Measurements from ENCODE around the gene CGB1.

Gene CGB1

GRCh38 chr19:49071860-49072547 lies 35.3 kb upstream of the CGB1 start:
- Histone ChIP-seq H3K9ac (ENCODE audit: low read length) (no peak overlapping the region), H3K9me2 (replicated peaks; ENCODE audit: insufficient read depth, low read length) (no peaks in the 10 kb centered on the region), H3F3A (ENCODE audit: insufficient read depth, low read length) (no peaks in the 10 kb centered on the region), H3K9me3 (replicated peaks; ENCODE audit: insufficient read depth, low read length) (no peaks in the 10 kb centered on the region), H3K79me2 (ENCODE audit: low read length) (no peaks in the 10 kb centered on the region), H3K36me3 (replicated peaks; ENCODE audit: insufficient read depth, low read length) (no peaks in the 10 kb centered on the region), H3K27ac (ENCODE audit: low read length) (no peak overlapping the region), H3K4me1 (ENCODE audit: low read length) (no peaks in the 10 kb centered on the region), H3K4me3 (ENCODE audit: low read length) (no peak overlapping the region), H4K20me1 (ENCODE audit: insufficient read depth, low read length) (no peaks in the 10 kb centered on the region), H3K27me3 (replicated peaks; ENCODE audit: insufficient read depth, low read length) (peaks cover 51% of the 10 kb centered on the region), H2AFZ (ENCODE audit: low read length) (no peak overlapping the region), H3K4me2 (ENCODE audit: low read depth, low read length) (no peak overlapping the region)
- DNase-seq: no peak
- TF ChIP-seq EZH2 (optimal IDR thresholded peaks at IDR 0.05; ENCODE audit: low read depth, low read length) (no peak), EZH2phosphoT487 (IDR thresholded peaks at IDR 0.05; ENCODE audit: low read length) (no peak)

- Histone ChIP-seq H2AFZ (ENCODE audit: low read length) (no peak overlapping the region), H3K9me2 (replicated peaks; ENCODE audit: insufficient read depth, low read length) (no peaks in the 10 kb centered on the region), H3F3A (ENCODE audit: insufficient read depth, low read length) (no peaks in the 10 kb centered on the region), H3K27ac (ENCODE audit: low read length) (no peak overlapping the region), H3K36me3 (replicated peaks; ENCODE audit: insufficient read depth, low read length) (no peaks in the 10 kb centered on the region), H3K79me2 (ENCODE audit: low read length) (no peaks in the 10 kb centered on the region), H3K27me3 (replicated peaks; ENCODE audit: insufficient read depth, low read length) (peaks cover 67% of the 10 kb centered on the region), H3K4me2 (ENCODE audit: low read depth, low read length) (no peak overlapping the region), H3K4me1 (ENCODE audit: low read length) (no peaks in the 10 kb centered on the region), H4K20me1 (ENCODE audit: insufficient read depth, low read length) (no peaks in the 10 kb centered on the region), H3K4me3 (ENCODE audit: low read length) (no peak overlapping the region), H3K9ac (ENCODE audit: low read length) (no peak overlapping the region), H3K9me3 (replicated peaks; ENCODE audit: insufficient read depth, low read length) (no peaks in the 10 kb centered on the region)
- TF ChIP-seq, protein P1, sequence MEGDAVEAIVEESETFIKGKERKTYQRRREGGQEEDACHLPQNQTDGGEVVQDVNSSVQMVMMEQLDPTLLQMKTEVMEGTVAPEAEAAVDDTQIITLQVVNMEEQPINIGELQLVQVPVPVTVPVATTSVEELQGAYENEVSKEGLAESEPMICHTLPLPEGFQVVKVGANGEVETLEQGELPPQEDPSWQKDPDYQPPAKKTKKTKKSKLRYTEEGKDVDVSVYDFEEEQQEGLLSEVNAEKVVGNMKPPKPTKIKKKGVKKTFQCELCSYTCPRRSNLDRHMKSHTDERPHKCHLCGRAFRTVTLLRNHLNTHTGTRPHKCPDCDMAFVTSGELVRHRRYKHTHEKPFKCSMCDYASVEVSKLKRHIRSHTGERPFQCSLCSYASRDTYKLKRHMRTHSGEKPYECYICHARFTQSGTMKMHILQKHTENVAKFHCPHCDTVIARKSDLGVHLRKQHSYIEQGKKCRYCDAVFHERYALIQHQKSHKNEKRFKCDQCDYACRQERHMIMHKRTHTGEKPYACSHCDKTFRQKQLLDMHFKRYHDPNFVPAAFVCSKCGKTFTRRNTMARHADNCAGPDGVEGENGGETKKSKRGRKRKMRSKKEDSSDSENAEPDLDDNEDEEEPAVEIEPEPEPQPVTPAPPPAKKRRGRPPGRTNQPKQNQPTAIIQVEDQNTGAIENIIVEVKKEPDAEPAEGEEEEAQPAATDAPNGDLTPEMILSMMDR (IDR thresholded peaks at IDR 0.05; ENCODE audit: low read length): no peak
- TF ChIP-seq EZH2phosphoT487 (IDR thresholded peaks at IDR 0.05; ENCODE audit: low read length): no peak
- no peak for DNase-seq
Measured at GRCh38 chr19:49070416-49070815, 33.7 kb upstream of the CGB1 start.

DNA sequence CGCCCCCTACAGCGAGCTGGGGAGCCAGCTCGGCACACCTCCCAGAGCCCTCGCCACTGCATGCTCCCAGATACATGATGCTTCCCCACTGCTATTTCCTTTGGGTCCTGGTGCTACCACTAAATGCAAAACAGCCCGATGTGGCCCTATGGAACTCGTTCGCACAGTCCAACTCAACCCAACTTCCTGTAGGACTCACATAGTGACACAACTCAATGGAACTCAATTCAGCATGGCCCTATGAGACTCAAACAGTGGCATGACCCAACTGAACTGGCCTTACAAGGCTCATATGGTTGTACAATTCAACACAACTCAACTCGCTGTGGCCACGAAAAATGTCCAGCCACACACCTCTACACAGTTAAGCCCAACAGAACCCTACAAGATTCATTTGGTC lies 32.3 kb upstream of the CGB1 start:
- Histone ChIP-seq H3K4me2 (ENCODE audit: low read depth, low read length) (no peak overlapping the region), H2AFZ (ENCODE audit: low read length) (no peak overlapping the region), H3F3A (ENCODE audit: insufficient read depth, low read length) (no peaks in the 10 kb centered on the region), H3K27ac (ENCODE audit: low read length) (no peak overlapping the region), H3K4me3 (ENCODE audit: low read length) (no peak overlapping the region), H3K36me3 (replicated peaks; ENCODE audit: insufficient read depth, low read length) (no peaks in the 10 kb centered on the region), H3K79me2 (ENCODE audit: low read length) (no peaks in the 10 kb centered on the region), H3K9ac (ENCODE audit: low read length) (no peak overlapping the region), H3K9me2 (replicated peaks; ENCODE audit: insufficient read depth, low read length) (no peaks in the 10 kb centered on the region), H3K27me3 (replicated peaks; ENCODE audit: insufficient read depth, low read length) (peaks cover 81% of the 10 kb centered on the region), H3K4me1 (ENCODE audit: low read length) (no peaks in the 10 kb centered on the region), H4K20me1 (ENCODE audit: insufficient read depth, low read length) (no peaks in the 10 kb centered on the region), H3K9me3 (replicated peaks; ENCODE audit: insufficient read depth, low read length) (no peaks in the 10 kb centered on the region)
- no peak for TF ChIP-seq EZH2phosphoT487 (IDR thresholded peaks at IDR 0.05; ENCODE audit: low read length)
- TF ChIP-seq, protein P1 (IDR thresholded peaks at IDR 0.05; ENCODE audit: low read length): no peak
- TF ChIP-seq EZH2 (optimal IDR thresholded peaks at IDR 0.05; ENCODE audit: low read depth, low read length): no peak
- no peak for DNase-seq

- Histone ChIP-seq H3K79me2 (ENCODE audit: low read length) (no peaks in the 10 kb centered on the region), H2AFZ (ENCODE audit: low read length) (no peak overlapping the region), H3K9me2 (replicated peaks; ENCODE audit: insufficient read depth, low read length) (no peaks in the 10 kb centered on the region), H3K4me3 (ENCODE audit: low read length) (no peak overlapping the region), H3K27ac (ENCODE audit: low read length) (no peak overlapping the region), H3K36me3 (replicated peaks; ENCODE audit: insufficient read depth, low read length) (no peaks in the 10 kb centered on the region), H3K27me3 (replicated peaks; ENCODE audit: insufficient read depth, low read length) (peaks cover 77% of the 10 kb centered on the region), H3K9ac (ENCODE audit: low read length) (no peak overlapping the region), H3K9me3 (replicated peaks; ENCODE audit: insufficient read depth, low read length) (no peaks in the 10 kb centered on the region), H4K20me1 (ENCODE audit: insufficient read depth, low read length) (no peaks in the 10 kb centered on the region), H3K4me1 (ENCODE audit: low read length) (no peaks in the 10 kb centered on the region), H3F3A (ENCODE audit: insufficient read depth, low read length) (no peaks in the 10 kb centered on the region), H3K4me2 (ENCODE audit: low read depth, low read length) (no peak overlapping the region)
- DNase-seq: no peak
- TF ChIP-seq, protein P1 (IDR thresholded peaks at IDR 0.05; ENCODE audit: low read length): no peak
- TF ChIP-seq EZH2phosphoT487 (IDR thresholded peaks at IDR 0.05; ENCODE audit: low read length) (no peak), EZH2 (optimal IDR thresholded peaks at IDR 0.05; ENCODE audit: low read depth, low read length) (no peak)
Measured at GRCh38 chr19:49067554-49067953, 30.9 kb upstream of the CGB1 start.
